HFF-Myc (cell line): Measurements from ENCODE around the gene MAPRE3.

Source experiments
- DNase-seq: peaks from one replicate; pipeline ENCODE4 v3.0.0-alpha.2; 2011; ENCODE audit warnings: low read depth; ENCODE audit errors: extremely low read depth
- H3K4me3 ChIP-seq: replicated peaks from 2 replicates; pipeline ENCODE4 v1.5.1; 2011; ENCODE audit warnings: low read depth, mild to moderate bottlenecking, control low read depth, low read length
- CTCF ChIP-seq: IDR thresholded peaks from 2 replicates; pipeline ENCODE4 v1.5.1; 2012; ENCODE audit warnings: mild to moderate bottlenecking, low read depth, low read length, control low read depth; ENCODE audit errors: missing control alignments

MAPRE3 gene

GRCh38 chr2:26975102-26975501 lies 4.7 kb downstream of the MAPRE3 start:
- no peak overlapping the region for H3K4me3 ChIP-seq
- TF ChIP-seq CTCF = no peak
- DNase-seq = no peak

GRCh38 chr2:26975656-26976055 lies 5.2 kb downstream of the MAPRE3 start:
- TF ChIP-seq CTCF = no peak
- no peak overlapping the region for H3K4me3 ChIP-seq
- DNase-seq = no peak

- no peak for DNase-seq
- H3K4me3 ChIP-seq = no peak overlapping the region
- no peak for TF ChIP-seq CTCF
Observed at GRCh38 chr2:26976237-26976636, 5.8 kb downstream of the MAPRE3 start.

- no peak overlapping the region for H3K4me3 ChIP-seq
- no peak for TF ChIP-seq CTCF
- no peak for DNase-seq
Observed at GRCh38 chr2:26977012-26977411, 6.6 kb downstream of the MAPRE3 start.

- DNase-seq = no peak
- H3K4me3 ChIP-seq = no peak overlapping the region
Observed at GRCh38 chr2:26978061-26978596, 7.7 kb downstream of the MAPRE3 start.

GRCh38 chr2:26979741-26980140 lies 9.3 kb downstream of the MAPRE3 start:
- no peak for DNase-seq
- no peak for TF ChIP-seq CTCF
- H3K4me3 ChIP-seq = no peak overlapping the region

More at GRCh38 chr2:26978061-26978596, 7.7 kb downstream of the MAPRE3 start:
- TF ChIP-seq CTCF = no peak

GRCh38 chr2:26980971-26981370 lies 10.5 kb downstream of the MAPRE3 start:
- TF ChIP-seq CTCF = no peak
- H3K4me3 ChIP-seq = no peak overlapping the region
- no peak for DNase-seq
